ENCODE results near the gene SMAD7. TPM values are rescaled to one million over a fixed set of nuclear protein-coding genes. Genes with fewer than 3 reads are reported as not detected.

SMAD7 gene
- total RNA-seq, 4 donors from 2014 or later = 22.4 to 48.4 (median 29.3) TPM

- no peaks in the 10 kb centered on the region for H3K4me1 ChIP-seq
- H3K27ac ChIP-seq = no peak overlapping the region
- no peak for DNase-seq
- no peak for TF ChIP-seq POLR2A (IDR thresholded peaks at IDR 0.05)
- TF ChIP-seq CTCF (IDR thresholded peaks at IDR 0.05) = no peak
- H3K9me3 ChIP-seq = no peaks in the 10 kb centered on the region
- intact Hi-C loops (cut with DNase I; ENCODE audit: low total_unique reads) = no loop called here
- H3K36me3 ChIP-seq = no peaks in the 10 kb centered on the region
- H3K27me3 ChIP-seq = no peaks in the 10 kb centered on the region
- H3K4me3 ChIP-seq = no peak overlapping the region
Measured at GRCh38 chr18:48894799-48895346, 55.9 kb downstream of the SMAD7 start.

GRCh38 chr18:48893608-48894600 lies 56.9 kb downstream of the SMAD7 start:
- Histone ChIP-seq H3K36me3 (no peaks in the 10 kb centered on the region), H3K9me3 (no peaks in the 10 kb centered on the region), H3K4me1 (peaks cover 4 to 9% of the 10 kb centered on the region in 2 donors), H3K27me3 (no peaks in the 10 kb centered on the region), H3K4me3 (no peak overlapping the region), H3K27ac (no peak overlapping the region)
- no peak for DNase-seq
- intact Hi-C loops (cut with DNase I; ENCODE audit: low total_unique reads) = no loop called here
- no peak for TF ChIP-seq CTCF (IDR thresholded peaks at IDR 0.05)
- TF ChIP-seq POLR2A (IDR thresholded peaks at IDR 0.05) = no peak

GRCh38 chr18:48893061-48893607 lies 57.6 kb downstream of the SMAD7 start:
- H3K27ac ChIP-seq = no peak overlapping the region
- no peaks in the 10 kb centered on the region for H3K27me3 ChIP-seq
- no peaks in the 10 kb centered on the region for H3K9me3 ChIP-seq
- DNase-seq = no peak
- intact Hi-C loops (cut with DNase I; ENCODE audit: low total_unique reads) = no loop called here
- H3K4me1 ChIP-seq = peaks cover 4 to 10% of the 10 kb centered on the region in 2 donors
- no peak overlapping the region for H3K4me3 ChIP-seq
- H3K36me3 ChIP-seq = no peaks in the 10 kb centered on the region
- TF ChIP-seq CTCF (IDR thresholded peaks at IDR 0.05) = no peak
- TF ChIP-seq POLR2A (IDR thresholded peaks at IDR 0.05) = no peak

- DNase-seq = no peak
- Histone ChIP-seq H3K9me3 (no peaks in the 10 kb centered on the region), H3K4me1 (peaks cover 4 to 10% of the 10 kb centered on the region in 2 donors), H3K4me3 (no peak overlapping the region), H3K27ac (no peak overlapping the region), H3K27me3 (no peaks in the 10 kb centered on the region), H3K36me3 (no peaks in the 10 kb centered on the region)
- intact Hi-C loops (cut with DNase I; ENCODE audit: low total_unique reads) = no loop called here
- no peak for TF ChIP-seq CTCF (IDR thresholded peaks at IDR 0.05)
- TF ChIP-seq POLR2A (IDR thresholded peaks at IDR 0.05) = no peak
Measured at GRCh38 chr18:48892146-48892855, 58.5 kb downstream of the SMAD7 start.
